ENCODE data around the gene ROBO1. TPM values are rescaled to one million over a fixed set of nuclear protein-coding genes. Genes with fewer than 3 reads are reported as not detected.

ROBO1 gene
- total RNA-seq, 1 experiment from 2014 or later = 35.5 TPM

DNA sequence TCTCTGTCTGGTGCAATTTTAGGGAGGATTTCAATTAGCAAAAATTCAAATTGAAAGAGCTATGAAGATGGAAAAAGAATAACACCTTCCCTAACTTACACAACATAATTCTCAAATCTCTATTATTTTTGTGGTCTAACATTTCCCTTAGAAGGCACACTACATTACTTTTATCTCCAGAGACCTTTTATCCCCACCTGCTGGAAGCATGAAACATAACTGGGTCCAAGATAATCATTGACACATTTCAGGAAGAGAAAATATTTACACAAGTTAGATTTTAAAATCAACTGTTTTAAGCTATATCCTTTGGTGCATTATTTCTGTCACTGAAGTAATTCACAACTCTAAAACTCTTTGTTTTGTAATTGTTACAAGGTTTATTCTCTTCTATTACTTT, 779.5 kb downstream of the ROBO1 start:
- H3K9me2 ChIP-seq (replicated peaks; ENCODE audit: low read length) = no peaks in the 10 kb centered on the region
- no peak overlapping the region for H3K27ac ChIP-seq (ENCODE audit: low read length)
- DNase-seq (peak; percentile 51), ATAC-seq (peak; percentile 66)
- BruUV-seq (replicated peaks) = no TSS peak
- no peak overlapping the region for H3K4me3 ChIP-seq (ENCODE audit: low read length)
- no peaks in the 10 kb centered on the region for H3K9me3 ChIP-seq (ENCODE audit: low read length)
- CTCF ChIA-PET = interaction anchor here (0.6 to 0.8 kb wide), 3 partner anchors 17 to 322 kb away, joined by 3 to 4 read pairs (median 3); no protein-coding TSS in a partner anchor
- no peak overlapping the region for H3K4me2 ChIP-seq (ENCODE audit: low read length)
- no peaks in the 10 kb centered on the region for H3K36me3 ChIP-seq (ENCODE audit: low read depth, low read length)
- H3F3A ChIP-seq (ENCODE audit: low read length, unreplicated experiment) = no peaks in the 10 kb centered on the region
- H3K27me3 ChIP-seq (ENCODE audit: low read length) = no peaks in the 10 kb centered on the region
- peaks cover 24% of the 10 kb centered on the region for H3K4me1 ChIP-seq (ENCODE audit: insufficient read depth, low read length)
- intact Hi-C loops (cut with micrococcal nuclease) = loop anchor here (1.0 to 5.0 kb wide), 3 partner anchors 132 to 329 kb away; no protein-coding TSS in a partner anchor
- H3K79me2 ChIP-seq (ENCODE audit: low read length) = no peaks in the 10 kb centered on the region
- no peak overlapping the region for H3K9ac ChIP-seq (ENCODE audit: low read length)
- H2AFZ ChIP-seq (ENCODE audit: low read length) = no peak overlapping the region
- POLR2A ChIA-PET (ENCODE audit: unreplicated experiment) = no interaction called here
- no peaks in the 10 kb centered on the region for H4K20me1 ChIP-seq (ENCODE audit: low read length)
- no peak for TF ChIP-seq EZH2 (IDR thresholded peaks at IDR 0.05; ENCODE audit: low read length, unreplicated experiment)
- TF ChIP-seq, protein P1, sequence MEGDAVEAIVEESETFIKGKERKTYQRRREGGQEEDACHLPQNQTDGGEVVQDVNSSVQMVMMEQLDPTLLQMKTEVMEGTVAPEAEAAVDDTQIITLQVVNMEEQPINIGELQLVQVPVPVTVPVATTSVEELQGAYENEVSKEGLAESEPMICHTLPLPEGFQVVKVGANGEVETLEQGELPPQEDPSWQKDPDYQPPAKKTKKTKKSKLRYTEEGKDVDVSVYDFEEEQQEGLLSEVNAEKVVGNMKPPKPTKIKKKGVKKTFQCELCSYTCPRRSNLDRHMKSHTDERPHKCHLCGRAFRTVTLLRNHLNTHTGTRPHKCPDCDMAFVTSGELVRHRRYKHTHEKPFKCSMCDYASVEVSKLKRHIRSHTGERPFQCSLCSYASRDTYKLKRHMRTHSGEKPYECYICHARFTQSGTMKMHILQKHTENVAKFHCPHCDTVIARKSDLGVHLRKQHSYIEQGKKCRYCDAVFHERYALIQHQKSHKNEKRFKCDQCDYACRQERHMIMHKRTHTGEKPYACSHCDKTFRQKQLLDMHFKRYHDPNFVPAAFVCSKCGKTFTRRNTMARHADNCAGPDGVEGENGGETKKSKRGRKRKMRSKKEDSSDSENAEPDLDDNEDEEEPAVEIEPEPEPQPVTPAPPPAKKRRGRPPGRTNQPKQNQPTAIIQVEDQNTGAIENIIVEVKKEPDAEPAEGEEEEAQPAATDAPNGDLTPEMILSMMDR (conservative IDR thresholded peaks at IDR 0.05; ENCODE audit: low read depth, low read length) = peak; percentile 71
- no peak for TF ChIP-seq EZH2phosphoT487 (IDR thresholded peaks at IDR 0.05; ENCODE audit: borderline replicate concordance, low read length)

DNA sequence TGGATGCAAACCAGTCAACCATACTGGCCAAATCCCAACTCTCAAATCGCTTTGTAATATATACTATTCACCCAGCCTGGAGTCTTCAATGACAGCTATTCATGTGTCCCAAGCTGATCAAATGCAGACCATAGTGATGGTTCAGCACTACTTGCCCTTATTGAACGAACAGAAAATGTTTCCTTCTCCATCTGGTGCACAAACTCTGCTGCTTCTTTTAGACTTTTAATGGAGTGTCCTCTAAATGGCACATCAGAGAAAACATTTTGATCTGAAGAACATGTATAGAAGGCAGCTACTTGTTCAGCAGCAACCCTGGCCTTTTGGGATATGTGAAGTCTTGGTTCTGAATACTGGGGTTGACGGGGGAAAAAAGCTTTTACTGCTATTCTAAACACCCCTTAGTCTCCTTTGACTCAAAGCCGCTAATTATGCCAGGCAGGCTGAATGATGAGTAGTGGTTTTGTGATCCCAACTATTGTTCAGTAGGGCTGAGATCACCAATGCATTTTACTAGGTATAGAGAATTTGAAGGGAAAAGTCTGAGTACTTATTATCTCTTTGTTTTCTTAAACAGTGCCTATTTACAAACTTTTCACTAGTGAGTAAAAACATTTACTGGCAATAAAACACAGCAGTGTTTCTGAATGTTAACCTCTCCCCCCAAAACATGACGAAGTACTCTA, 781.2 kb downstream of the ROBO1 start:
- H3K4me3 ChIP-seq (ENCODE audit: low read length) = no peak overlapping the region
- no peak overlapping the region for H3K4me2 ChIP-seq (ENCODE audit: low read length)
- ChIA-PET CTCF (no interaction called here), POLR2A (ENCODE audit: unreplicated experiment) (no interaction called here)
- no peaks in the 10 kb centered on the region for H3K79me2 ChIP-seq (ENCODE audit: low read length)
- no peak overlapping the region for H3K9ac ChIP-seq (ENCODE audit: low read length)
- ATAC-seq (no peak), DNase-seq (no peak)
- BruUV-seq (replicated peaks) = no TSS peak
- H3K4me1 ChIP-seq (ENCODE audit: insufficient read depth, low read length) = peaks cover 10% of the 10 kb centered on the region
- no peak overlapping the region for H2AFZ ChIP-seq (ENCODE audit: low read length)
- no peaks in the 10 kb centered on the region for H3K9me3 ChIP-seq (ENCODE audit: low read length)
- no peaks in the 10 kb centered on the region for H3K27me3 ChIP-seq (ENCODE audit: low read length)
- intact Hi-C loops (cut with micrococcal nuclease) = loop anchor here (5.0 kb wide), 1 partner anchor 234 kb away; no protein-coding TSS in a partner anchor
- H3K36me3 ChIP-seq (ENCODE audit: low read depth, low read length) = no peaks in the 10 kb centered on the region
- no peaks in the 10 kb centered on the region for H3F3A ChIP-seq (ENCODE audit: low read length, unreplicated experiment)
- H4K20me1 ChIP-seq (ENCODE audit: low read length) = no peaks in the 10 kb centered on the region
- no peak overlapping the region for H3K27ac ChIP-seq (ENCODE audit: low read length)
- H3K9me2 ChIP-seq (replicated peaks; ENCODE audit: low read length) = no peaks in the 10 kb centered on the region
- TF ChIP-seq, protein P1 (conservative IDR thresholded peaks at IDR 0.05; ENCODE audit: low read depth, low read length) = no peak
- TF ChIP-seq EZH2 (IDR thresholded peaks at IDR 0.05; ENCODE audit: low read length, unreplicated experiment) (no peak), EZH2phosphoT487 (IDR thresholded peaks at IDR 0.05; ENCODE audit: borderline replicate concordance, low read length) (no peak)

DNA sequence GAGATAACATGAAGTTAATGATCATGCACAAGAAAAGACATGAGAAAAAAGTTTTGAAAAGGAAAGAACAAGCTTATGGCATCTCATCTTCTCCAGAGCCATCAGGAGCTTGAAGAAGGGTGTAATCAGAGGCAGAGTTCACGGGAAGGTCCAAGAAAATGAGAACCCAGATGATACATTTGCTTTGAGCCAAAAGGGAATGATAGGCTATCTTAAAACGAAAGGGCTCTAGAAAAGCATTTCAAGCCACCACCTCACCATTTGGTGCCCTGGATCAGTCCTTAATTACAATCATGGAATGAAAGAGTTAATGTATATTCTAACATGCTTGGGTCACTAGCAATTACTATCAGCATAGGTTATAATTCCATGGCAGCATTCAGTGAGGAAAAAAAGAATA, 781.8 kb downstream of the ROBO1 start:
- TF ChIP-seq EZH2 (IDR thresholded peaks at IDR 0.05; ENCODE audit: low read length, unreplicated experiment) (no peak), EZH2phosphoT487 (IDR thresholded peaks at IDR 0.05; ENCODE audit: borderline replicate concordance, low read length) (no peak)
- TF ChIP-seq, protein P1 (conservative IDR thresholded peaks at IDR 0.05; ENCODE audit: low read depth, low read length) = no peak
- H3K4me1 ChIP-seq (ENCODE audit: insufficient read depth, low read length) = peaks cover 10% of the 10 kb centered on the region
- no peaks in the 10 kb centered on the region for H3K27me3 ChIP-seq (ENCODE audit: low read length)
- intact Hi-C loops (cut with micrococcal nuclease) = loop anchor here (5.0 kb wide), 1 partner anchor 234 kb away; no protein-coding TSS in a partner anchor
- no peak overlapping the region for H3K4me2 ChIP-seq (ENCODE audit: low read length)
- no peaks in the 10 kb centered on the region for H3K9me2 ChIP-seq (replicated peaks; ENCODE audit: low read length)
- H3K27ac ChIP-seq (ENCODE audit: low read length) = no peak overlapping the region
- BruUV-seq (replicated peaks) = no TSS peak
- CTCF ChIA-PET = no interaction called here
- H3K36me3 ChIP-seq (ENCODE audit: low read depth, low read length) = no peaks in the 10 kb centered on the region
- H3K9ac ChIP-seq (ENCODE audit: low read length) = no peak overlapping the region
- no peaks in the 10 kb centered on the region for H4K20me1 ChIP-seq (ENCODE audit: low read length)
- DNase-seq (no peak), ATAC-seq (no peak)
- no peaks in the 10 kb centered on the region for H3F3A ChIP-seq (ENCODE audit: low read length, unreplicated experiment)
- no peak overlapping the region for H2AFZ ChIP-seq (ENCODE audit: low read length)
- no peaks in the 10 kb centered on the region for H3K79me2 ChIP-seq (ENCODE audit: low read length)
- no peak overlapping the region for H3K4me3 ChIP-seq (ENCODE audit: low read length)
- no peaks in the 10 kb centered on the region for H3K9me3 ChIP-seq (ENCODE audit: low read length)
- POLR2A ChIA-PET (ENCODE audit: unreplicated experiment) = no interaction called here

Measured in PC-3 (cell line).